ENCODE results near the gene CD33.

DNA sequence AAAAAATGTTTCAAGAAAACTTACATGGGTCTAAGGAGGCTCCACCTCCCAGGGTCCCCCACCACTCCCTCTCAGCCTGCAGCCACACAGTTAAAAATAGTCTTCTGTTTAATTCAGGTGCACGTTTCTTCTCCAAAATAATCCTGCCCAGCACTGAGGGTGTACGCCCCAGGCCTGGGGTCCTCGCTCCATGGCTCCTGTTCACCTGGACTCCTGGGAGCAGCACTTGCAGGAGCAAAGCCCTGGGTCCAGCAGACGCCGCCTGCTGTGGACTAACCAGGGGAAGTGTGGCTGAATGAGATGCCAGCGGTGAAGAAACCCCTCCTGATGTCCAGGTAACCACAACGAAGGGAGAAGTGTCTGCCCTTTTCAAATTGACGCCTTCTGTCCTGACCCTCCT lies 41.3 kb upstream of the CD33 start:
- TF ChIP-seq, protein P1, sequence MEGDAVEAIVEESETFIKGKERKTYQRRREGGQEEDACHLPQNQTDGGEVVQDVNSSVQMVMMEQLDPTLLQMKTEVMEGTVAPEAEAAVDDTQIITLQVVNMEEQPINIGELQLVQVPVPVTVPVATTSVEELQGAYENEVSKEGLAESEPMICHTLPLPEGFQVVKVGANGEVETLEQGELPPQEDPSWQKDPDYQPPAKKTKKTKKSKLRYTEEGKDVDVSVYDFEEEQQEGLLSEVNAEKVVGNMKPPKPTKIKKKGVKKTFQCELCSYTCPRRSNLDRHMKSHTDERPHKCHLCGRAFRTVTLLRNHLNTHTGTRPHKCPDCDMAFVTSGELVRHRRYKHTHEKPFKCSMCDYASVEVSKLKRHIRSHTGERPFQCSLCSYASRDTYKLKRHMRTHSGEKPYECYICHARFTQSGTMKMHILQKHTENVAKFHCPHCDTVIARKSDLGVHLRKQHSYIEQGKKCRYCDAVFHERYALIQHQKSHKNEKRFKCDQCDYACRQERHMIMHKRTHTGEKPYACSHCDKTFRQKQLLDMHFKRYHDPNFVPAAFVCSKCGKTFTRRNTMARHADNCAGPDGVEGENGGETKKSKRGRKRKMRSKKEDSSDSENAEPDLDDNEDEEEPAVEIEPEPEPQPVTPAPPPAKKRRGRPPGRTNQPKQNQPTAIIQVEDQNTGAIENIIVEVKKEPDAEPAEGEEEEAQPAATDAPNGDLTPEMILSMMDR (conservative IDR thresholded peaks at IDR 0.05; ENCODE audit: low read depth, low read length), result no peak
- no peak for TF ChIP-seq EZH2 (IDR thresholded peaks at IDR 0.05; ENCODE audit: borderline replicate concordance, low read depth, low read length, poor library complexity, severe bottlenecking)

Measured in A673 (cell line).